Spleen (tissue), 7 donors: ENCODE data around the gene C13orf42.

Source experiments
- POLR2AphosphoS5 ChIP-seq, 3 donors: sonication (generic); formaldehyde crosslinking; IDR thresholded peaks; one replicate each; pipeline ENCODE4 v1.5.1; 2017; ENCODE audit warnings: antibody characterized with exemption in 3 of 3
- TF ChIP-seq, protein P1 (sequence below), 11 experiments: fragments of 200-600 bp in 7 of 11; fragments of 450-650 bp in 4 of 11; sonication (generic) in 4 of 11; IDR thresholded peaks in 8 of 11; conservative IDR thresholded peaks in 3 of 11; 1 replicate in 7 of 11; 2 replicates in 4 of 11; pipeline versions ENCODE4 v1.4.0 to v1.8.0; 2016 to 2021; ENCODE audit warnings: antibody characterized with exemption in 11 of 11, inconsistent platforms in 4 of 11, mild to moderate bottlenecking in 1 of 11
- donor health status: DM: no; HTN: no; CAD: no; lungs with moderate emphysema.
- donor health status: DM: no; HTN: no; CAD: no.
- donor health status: DM: no; HTN: no; CAD: no.

DNA sequence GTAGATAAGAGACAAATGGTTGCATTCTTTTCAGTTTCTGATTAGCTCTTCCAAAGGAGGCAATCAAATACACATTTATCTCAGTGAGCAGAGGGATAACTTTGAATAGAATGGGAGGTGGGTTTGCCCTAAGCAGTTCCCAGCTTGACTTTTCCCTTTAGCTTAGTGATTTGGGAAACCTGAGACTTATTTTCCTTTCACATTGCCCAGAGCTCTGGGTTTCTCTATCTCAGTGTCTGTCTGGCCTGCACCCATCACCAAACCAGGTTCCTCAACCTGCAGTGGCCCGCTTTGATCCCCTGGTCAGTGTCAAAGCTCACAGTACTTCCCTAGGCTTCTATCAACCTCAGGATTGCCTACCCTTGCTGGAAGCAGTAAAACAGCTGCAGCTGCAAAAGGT lies 35.6 kb upstream of the C13orf42 start:
- TF ChIP-seq POLR2AphosphoS5 (IDR thresholded peaks at IDR 0.05): no peak
- TF ChIP-seq, protein P1, sequence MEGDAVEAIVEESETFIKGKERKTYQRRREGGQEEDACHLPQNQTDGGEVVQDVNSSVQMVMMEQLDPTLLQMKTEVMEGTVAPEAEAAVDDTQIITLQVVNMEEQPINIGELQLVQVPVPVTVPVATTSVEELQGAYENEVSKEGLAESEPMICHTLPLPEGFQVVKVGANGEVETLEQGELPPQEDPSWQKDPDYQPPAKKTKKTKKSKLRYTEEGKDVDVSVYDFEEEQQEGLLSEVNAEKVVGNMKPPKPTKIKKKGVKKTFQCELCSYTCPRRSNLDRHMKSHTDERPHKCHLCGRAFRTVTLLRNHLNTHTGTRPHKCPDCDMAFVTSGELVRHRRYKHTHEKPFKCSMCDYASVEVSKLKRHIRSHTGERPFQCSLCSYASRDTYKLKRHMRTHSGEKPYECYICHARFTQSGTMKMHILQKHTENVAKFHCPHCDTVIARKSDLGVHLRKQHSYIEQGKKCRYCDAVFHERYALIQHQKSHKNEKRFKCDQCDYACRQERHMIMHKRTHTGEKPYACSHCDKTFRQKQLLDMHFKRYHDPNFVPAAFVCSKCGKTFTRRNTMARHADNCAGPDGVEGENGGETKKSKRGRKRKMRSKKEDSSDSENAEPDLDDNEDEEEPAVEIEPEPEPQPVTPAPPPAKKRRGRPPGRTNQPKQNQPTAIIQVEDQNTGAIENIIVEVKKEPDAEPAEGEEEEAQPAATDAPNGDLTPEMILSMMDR (IDR thresholded peaks at IDR 0.05 in 8 of 11, conservative IDR thresholded peaks at IDR 0.05 in 3 of 11): no peak
